ENCODE results near the gene KDM5A. TPM values are rescaled to one million over a fixed set of nuclear protein-coding genes. Genes with fewer than 3 reads are reported as not detected.

The KDM5A gene
- total and polyA plus RNA-seq, 10 of the 15 experiments (the other 5 are each of a cell fraction or from before 2014, with no cell fraction given): 9.0 to 59.9 (median 27.7) TPM

- no peaks in the 10 kb centered on the region for H3K79me2 ChIP-seq (ENCODE audit: control insufficient read depth, insufficient read depth, low read length)
- no peaks in the 10 kb centered on the region for H3K27me3 ChIP-seq (replicated peaks in 1 of 2; ENCODE audit: control insufficient read depth in 2 of 2, insufficient read depth in 2 of 2, low read length in 1 of 2)
- intact Hi-C loops (cut with micrococcal nuclease; ENCODE audit: unreplicated experiment) (no loop called here), in situ Hi-C loops (cut with MboI) (no loop called here)
- H2AFZ ChIP-seq (ENCODE audit: control insufficient read depth, low read depth, low read length): no peak overlapping the region
- H3K4me1 ChIP-seq (ENCODE audit: control insufficient read depth, insufficient read depth, low read length): no peaks in the 10 kb centered on the region
- H3K9me3 ChIP-seq (replicated peaks; ENCODE audit: control insufficient read depth, insufficient read depth, low read length): no peaks in the 10 kb centered on the region; the same call in 2 of the 3 replicates
- DNase-seq (ENCODE audit: low read depth, low spot score): no peak
- H3K4me2 ChIP-seq (ENCODE audit: control insufficient read depth, insufficient read depth): no peak overlapping the region
- ChIA-PET POLR2A (no interaction called here), SMC1A (ENCODE audit: uncharacterized antibody, unreplicated experiment) (interaction anchor here (0.6 kb wide), 1 partner anchor 183 kb away, joined by 3 read pairs; no protein-coding TSS in a partner anchor), CTCF (interaction anchor here (0.6 to 0.7 kb wide), 2 partner anchors 11 to 301 kb away, joined by 3 read pairs; no protein-coding TSS in a partner anchor), RAD21 (ENCODE audit: unreplicated experiment) (interaction anchor here (1.1 kb wide), 1 partner anchor 28 kb away, joined by 3 read pairs; no protein-coding TSS in a partner anchor)
- no peak for ATAC-seq
- no peak for FAIRE-seq
- 0 out of 2 replicates have a peak, but pooled peaks have one; percentile 54 for TF ChIP-seq CBX5 (IDR thresholded peaks at IDR 0.05; ENCODE audit: low read depth)
- no peak for TF ChIP-seq NFXL1 (IDR thresholded peaks at IDR 0.05; ENCODE audit: borderline replicate concordance)
- no peak for TF ChIP-seq CEBPZ (IDR thresholded peaks at IDR 0.05; ENCODE audit: low read depth, low read length)
- TF ChIP-seq IKZF2 (IDR thresholded peaks at IDR 0.05): no peak
- TF ChIP-seq SRF (IDR thresholded peaks at IDR 0.05; ENCODE audit: low read depth in 2 of 2, low read length in 2 of 2): no peak
- H3K9ac ChIP-seq (ENCODE audit: control insufficient read depth, insufficient read depth, low read length): no peak overlapping the region
- 43% methylated on average over 3 of the region's 3 CpGs for WGBS (ENCODE audit: insufficient coverage, insufficient replicate concordance, low lambda C conversion rate, missing lambda C conversion rate)
- no TSS peak for BruUV-seq (replicated peaks)
- H3K27ac ChIP-seq (ENCODE audit: control insufficient read depth, insufficient read depth): no peak overlapping the region
- no peaks in the 10 kb centered on the region for H3K36me3 ChIP-seq (ENCODE audit: control insufficient read depth in 2 of 2, insufficient read depth in 2 of 2, low read length in 1 of 2)
- H3K4me3 ChIP-seq: no peak overlapping the region
- no peaks in the 10 kb centered on the region for H4K20me1 ChIP-seq (ENCODE audit: control insufficient read depth, insufficient read depth)
Measured at GRCh38 chr12:247271-247670, 141.8 kb downstream of the KDM5A start.
